HepG2 (cell line): ENCODE results near the gene MIER2. TPM values are rescaled to one million over a fixed set of nuclear protein-coding genes. Genes with fewer than 3 reads are reported as not detected.

Source experiments
- FOXK2 ChIP-seq: fragments of 450-650 bp; IDR thresholded peaks from 2 replicates; pipeline ENCODE4 v1.6.1; 2016
- FOXM1 ChIP-seq: sonication (generic); formaldehyde crosslinking; IDR thresholded peaks from 2 replicates; pipeline ENCODE4 v1.5.0; 2020; ENCODE audit warnings: missing genetic modification reagents
- ISL2 ChIP-seq: sonication (generic); formaldehyde crosslinking; IDR thresholded peaks from 2 replicates; pipeline ENCODE4 v1.5.0; 2020; ENCODE audit warnings: missing genetic modification reagents
- JUND ChIP-seq: sonication (generic); formaldehyde crosslinking; IDR thresholded peaks from 2 replicates; pipeline ENCODE4 v1.8.0; 2022; ENCODE audit warnings: mild to moderate bottlenecking, missing genetic modification reagents
- MAF1 ChIP-seq: sonication (generic); formaldehyde crosslinking; IDR thresholded peaks from 2 replicates; pipeline ENCODE4 v1.5.0; 2020; ENCODE audit warnings: missing genetic modification reagents, borderline replicate concordance
- MIER2 ChIP-seq: IDR thresholded peaks from 2 replicates; pipeline ENCODE4 v1.6.1; 2016; ENCODE audit warnings: missing biosample characterization, missing genetic modification reagents
- NFYB ChIP-seq: sonication (generic); formaldehyde crosslinking; IDR thresholded peaks from 2 replicates; pipeline ENCODE4 v1.4.0; 2020; ENCODE audit warnings: missing genetic modification reagents
- NRL ChIP-seq: sonication (generic); formaldehyde crosslinking; IDR thresholded peaks from 2 replicates; pipeline ENCODE4 v1.5.0; 2020; ENCODE audit warnings: missing genetic modification reagents, mild to moderate bottlenecking, moderate library complexity, borderline replicate concordance
- SETDB1 ChIP-seq: sonication (generic); formaldehyde crosslinking; IDR thresholded peaks from 2 replicates; pipeline ENCODE4 v1.5.1; 2020; ENCODE audit warnings: missing genetic modification reagents, mild to moderate bottlenecking, borderline replicate concordance
- TCF12 ChIP-seq, 2 experiments: fragments of 450-650 bp in 1 of 2; sonication (generic) in 1 of 2; formaldehyde crosslinking in 1 of 2; IDR thresholded peaks; 2 replicates each; pipeline versions ENCODE4 v1.6.1 to v1.8.0; 2017 to 2022; ENCODE audit warnings: antibody characterized with exemption in 1 of 2, mild to moderate bottlenecking in 1 of 2, missing genetic modification reagents in 1 of 2, moderate library complexity in 1 of 2
- ZBTB43 ChIP-seq: sonication (generic); formaldehyde crosslinking; conservative IDR thresholded peaks from 2 replicates; pipeline ENCODE4 v1.4.0; 2020; ENCODE audit warnings: missing genetic modification reagents
- ZNF101 ChIP-seq: sonication (generic); formaldehyde crosslinking; IDR thresholded peaks from 2 replicates; pipeline ENCODE4 v1.4.0; 2020; ENCODE audit warnings: mild to moderate bottlenecking, low read depth, missing genetic modification reagents, borderline replicate concordance
- ZNF292 ChIP-seq: sonication (generic); formaldehyde crosslinking; IDR thresholded peaks from 2 replicates; pipeline ENCODE4 v1.8.1; 2022; ENCODE audit warnings: mild to moderate bottlenecking, low read depth, missing genetic modification reagents, borderline replicate concordance
- ZNF75D ChIP-seq: sonication (generic); formaldehyde crosslinking; IDR thresholded peaks from 2 replicates; pipeline ENCODE4 v1.8.1; 2023; ENCODE audit warnings: missing genetic modification reagents, mild to moderate bottlenecking, borderline replicate concordance
- ZNF781 ChIP-seq: sonication (generic); formaldehyde crosslinking; IDR thresholded peaks from 2 replicates; pipeline ENCODE4 v1.5.1; 2020; ENCODE audit warnings: borderline replicate concordance, mild to moderate bottlenecking, missing genetic modification reagents; ENCODE audit errors: not compliant biosample characterization
- polyA plus RNA-seq, 8 experiments: library from polyadenylated mRNA; depleted of rRNA in 3 of 8; stranded (reverse) in 7 of 8; unstranded in 1 of 8; fragments of >200 nt; fragmentation: Illumina TruSeq in 4 of 8; extraction: Trizol in 4 of 8; gene quantifications; 2 replicates each; pipeline versions ENCODE4 v1.2.1 to v1.2.3, GENCODE V29; 2011 to 2016; ENCODE audit warnings: low read depth in 4 of 8, missing spikeins in 1 of 8, mixed read lengths in 1 of 8; ENCODE audit not compliant: insufficient read depth in 1 of 8
- total RNA-seq, 5 experiments: library from RNA; depleted of rRNA; stranded (reverse); fragments of >200 nt; fragmentation: Illumina TruSeq; extraction: Trizol; gene quantifications; 2 replicates each; pipeline ENCODE4 v1.2.3, GENCODE V29; 2016; ENCODE audit warnings: low read depth in 1 of 5
- TF ChIP-seq, protein P1 (sequence below): sonication (generic); formaldehyde crosslinking; IDR thresholded peaks from 2 replicates; pipeline ENCODE4 v1.5.1; 2020; ENCODE audit warnings: mild to moderate bottlenecking, missing genetic modification reagents, moderate library complexity
- TF ChIP-seq, protein P2 (sequence below): sonication (generic); formaldehyde crosslinking; IDR thresholded peaks from 2 replicates; pipeline ENCODE4 v1.4.0; 2020; ENCODE audit warnings: missing genetic modification reagents
- TF ChIP-seq, protein P3 (sequence below): sonication (generic); formaldehyde crosslinking; IDR thresholded peaks from 2 replicates; pipeline ENCODE4 v1.8.0; 2022; ENCODE audit warnings: mild to moderate bottlenecking, missing genetic modification reagents; ENCODE audit not compliant: insufficient replicate concordance
- TF ChIP-seq, protein P4 (sequence below): sonication (generic); formaldehyde crosslinking; IDR thresholded peaks from 2 replicates; pipeline ENCODE4 v1.8.1; 2023; ENCODE audit warnings: mild to moderate bottlenecking, missing genetic modification reagents

The MIER2 gene
- total and polyA plus RNA-seq, 2 of the 13 experiments (the other 11 are each of a cell fraction or from before 2014, with no cell fraction given): 9.6 to 25.7 TPM

DNA sequence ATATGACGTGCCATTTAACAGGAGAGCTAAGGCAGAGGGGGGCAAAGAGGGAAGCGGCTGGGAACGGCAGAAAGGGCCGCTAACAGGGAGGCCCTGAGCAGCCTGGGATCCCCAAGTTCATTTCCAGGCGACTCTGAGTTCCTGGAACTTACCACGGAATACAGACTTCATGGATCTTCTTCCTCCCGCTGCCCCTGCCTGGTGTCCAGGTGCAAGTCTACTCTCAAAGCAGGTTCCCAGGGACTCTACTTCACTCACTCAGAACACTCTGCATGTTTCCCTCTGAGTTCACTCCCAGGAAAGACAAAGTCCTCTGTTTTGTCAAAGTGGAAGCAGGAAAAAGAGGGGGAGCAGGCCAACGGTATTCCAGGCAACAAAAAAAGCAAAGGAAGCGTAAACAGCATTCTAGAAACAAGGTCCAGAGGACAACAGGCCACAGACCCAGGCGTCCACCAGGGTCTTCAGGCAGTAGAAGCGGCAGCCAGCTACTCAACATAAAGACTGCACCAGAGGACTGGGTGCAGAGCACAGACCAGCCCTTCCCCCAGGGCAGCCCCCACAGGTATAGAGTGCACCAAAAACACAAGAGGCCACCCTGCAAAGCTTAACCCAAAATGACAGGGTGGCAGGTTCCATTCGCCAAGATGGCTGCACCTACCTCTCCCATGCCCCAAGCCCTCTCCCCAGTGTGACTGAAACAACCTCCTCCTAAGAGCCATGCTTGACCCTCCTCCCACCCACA lies 3.0 kb downstream of the MIER2 start (continued):
- TF ChIP-seq, protein P1, sequence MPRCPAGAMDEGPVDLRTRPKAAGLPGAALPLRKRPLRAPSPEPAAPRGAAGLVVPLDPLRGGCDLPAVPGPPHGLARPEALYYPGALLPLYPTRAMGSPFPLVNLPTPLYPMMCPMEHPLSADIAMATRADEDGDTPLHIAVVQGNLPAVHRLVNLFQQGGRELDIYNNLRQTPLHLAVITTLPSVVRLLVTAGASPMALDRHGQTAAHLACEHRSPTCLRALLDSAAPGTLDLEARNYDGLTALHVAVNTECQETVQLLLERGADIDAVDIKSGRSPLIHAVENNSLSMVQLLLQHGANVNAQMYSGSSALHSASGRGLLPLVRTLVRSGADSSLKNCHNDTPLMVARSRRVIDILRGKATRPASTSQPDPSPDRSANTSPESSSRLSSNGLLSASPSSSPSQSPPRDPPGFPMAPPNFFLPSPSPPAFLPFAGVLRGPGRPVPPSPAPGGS (CRISPR knock-in tag): no peak
- TF ChIP-seq ZBTB43 (CRISPR knock-in tag) (0 out of 2 replicates have a peak, but pooled peaks have one; percentile 22), ZNF75D (CRISPR knock-in tag) (no peak), FOXK2 (peak; percentile 35; the same call in 1 of the 2 replicates), NFYB (no peak), MAF1 (CRISPR knock-in tag) (no peak), SETDB1 (CRISPR knock-in tag) (no peak), ZNF101 (no peak), ZNF781 (CRISPR knock-in tag) (no peak), ISL2 (CRISPR knock-in tag) (no peak), JUND (CRISPR knock-in tag) (no peak), MIER2 (CRISPR knock-in tag) (no peak), TCF12 (IDR thresholded peaks at IDR 0.05) (no peak), TCF12 (CRISPR knock-in tag; IDR thresholded peaks at IDR 0.05) (no peak), ZNF292 (CRISPR knock-in tag) (0 out of 2 replicates have a peak, but pooled peaks have one; percentile 16), FOXM1 (CRISPR knock-in tag) (no peak), NRL (CRISPR knock-in tag) (no peak)
- TF ChIP-seq, protein P2, sequence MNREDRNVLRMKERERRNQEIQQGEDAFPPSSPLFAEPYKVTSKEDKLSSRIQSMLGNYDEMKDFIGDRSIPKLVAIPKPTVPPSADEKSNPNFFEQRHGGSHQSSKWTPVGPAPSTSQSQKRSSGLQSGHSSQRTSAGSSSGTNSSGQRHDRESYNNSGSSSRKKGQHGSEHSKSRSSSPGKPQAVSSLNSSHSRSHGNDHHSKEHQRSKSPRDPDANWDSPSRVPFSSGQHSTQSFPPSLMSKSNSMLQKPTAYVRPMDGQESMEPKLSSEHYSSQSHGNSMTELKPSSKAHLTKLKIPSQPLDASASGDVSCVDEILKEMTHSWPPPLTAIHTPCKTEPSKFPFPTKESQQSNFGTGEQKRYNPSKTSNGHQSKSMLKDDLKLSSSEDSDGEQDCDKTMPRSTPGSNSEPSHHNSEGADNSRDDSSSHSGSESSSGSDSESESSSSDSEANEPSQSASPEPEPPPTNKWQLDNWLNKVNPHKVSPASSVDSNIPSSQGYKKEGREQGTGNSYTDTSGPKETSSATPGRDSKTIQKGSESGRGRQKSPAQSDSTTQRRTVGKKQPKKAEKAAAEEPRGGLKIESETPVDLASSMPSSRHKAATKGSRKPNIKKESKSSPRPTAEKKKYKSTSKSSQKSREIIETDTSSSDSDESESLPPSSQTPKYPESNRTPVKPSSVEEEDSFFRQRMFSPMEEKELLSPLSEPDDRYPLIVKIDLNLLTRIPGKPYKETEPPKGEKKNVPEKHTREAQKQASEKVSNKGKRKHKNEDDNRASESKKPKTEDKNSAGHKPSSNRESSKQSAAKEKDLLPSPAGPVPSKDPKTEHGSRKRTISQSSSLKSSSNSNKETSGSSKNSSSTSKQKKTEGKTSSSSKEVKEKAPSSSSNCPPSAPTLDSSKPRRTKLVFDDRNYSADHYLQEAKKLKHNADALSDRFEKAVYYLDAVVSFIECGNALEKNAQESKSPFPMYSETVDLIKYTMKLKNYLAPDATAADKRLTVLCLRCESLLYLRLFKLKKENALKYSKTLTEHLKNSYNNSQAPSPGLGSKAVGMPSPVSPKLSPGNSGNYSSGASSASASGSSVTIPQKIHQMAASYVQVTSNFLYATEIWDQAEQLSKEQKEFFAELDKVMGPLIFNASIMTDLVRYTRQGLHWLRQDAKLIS (CRISPR knock-in tag): no peak
- TF ChIP-seq, protein P3, sequence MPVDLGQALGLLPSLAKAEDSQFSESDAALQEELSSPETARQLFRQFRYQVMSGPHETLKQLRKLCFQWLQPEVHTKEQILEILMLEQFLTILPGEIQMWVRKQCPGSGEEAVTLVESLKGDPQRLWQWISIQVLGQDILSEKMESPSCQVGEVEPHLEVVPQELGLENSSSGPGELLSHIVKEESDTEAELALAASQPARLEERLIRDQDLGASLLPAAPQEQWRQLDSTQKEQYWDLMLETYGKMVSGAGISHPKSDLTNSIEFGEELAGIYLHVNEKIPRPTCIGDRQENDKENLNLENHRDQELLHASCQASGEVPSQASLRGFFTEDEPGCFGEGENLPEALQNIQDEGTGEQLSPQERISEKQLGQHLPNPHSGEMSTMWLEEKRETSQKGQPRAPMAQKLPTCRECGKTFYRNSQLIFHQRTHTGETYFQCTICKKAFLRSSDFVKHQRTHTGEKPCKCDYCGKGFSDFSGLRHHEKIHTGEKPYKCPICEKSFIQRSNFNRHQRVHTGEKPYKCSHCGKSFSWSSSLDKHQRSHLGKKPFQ: no peak
- TF ChIP-seq, protein P4, sequence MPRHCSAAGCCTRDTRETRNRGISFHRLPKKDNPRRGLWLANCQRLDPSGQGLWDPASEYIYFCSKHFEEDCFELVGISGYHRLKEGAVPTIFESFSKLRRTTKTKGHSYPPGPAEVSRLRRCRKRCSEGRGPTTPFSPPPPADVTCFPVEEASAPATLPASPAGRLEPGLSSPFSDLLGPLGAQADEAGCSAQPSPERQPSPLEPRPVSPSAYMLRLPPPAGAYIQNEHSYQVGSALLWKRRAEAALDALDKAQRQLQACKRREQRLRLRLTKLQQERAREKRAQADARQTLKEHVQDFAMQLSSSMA (CRISPR knock-in tag): no peak
